Activated T-helper 1 cell treated with anti-CD3 and anti-CD28 coated beads, Interleukin-12 subunit alpha, Interleukin-12 subunit beta, Interleukin-2, Interleukin-4 antibody, amounts not matched to agents 30 ng/mL and 10 ng/mL and 1 ng/mL, durations not matched to agents 14 hours and 24 hours and 36 hours (primary cell): Measurements from ENCODE around the gene GPR31. TPM values are rescaled to one million over a fixed set of nuclear protein-coding genes. Genes with fewer than 3 reads are reported as not detected.

ENCODE experiments used
- total RNA-seq: library from RNA; stranded (reverse); gene quantifications from 2 replicates; pipeline ENCODE4 v1.2.3, GENCODE V29; 2022

The GPR31 gene
- total RNA-seq, 1 donor from 2014 or later: not detected

Other genes starting within 250 kb of the GPR31 start
- gene RNASET2, start 201.4 kb downstream of the GPR31 start, total RNA-seq: 99.5 TPM in 2 replicates
- gene CEP43, start 158.6 kb downstream of the GPR31 start, total RNA-seq: 18.8 and 21.4 TPM in 2 replicates
- not detected in 2 replicates for gene CCR6, start 34.9 kb downstream of the GPR31 start, total RNA-seq
- gene UNC93A, start 133.3 kb upstream of the GPR31 start, total RNA-seq: not detected in 2 replicates
- not detected in 2 replicates for gene TTLL2, start 167.1 kb upstream of the GPR31 start, total RNA-seq